GM15510 (cell line): Measurements from ENCODE around the gene ZNF778.
A peak's percentile ranks its signal among the peaks of the same experiment; 100 is the strongest.

Experiments
- POLR2A ChIP-seq: IDR thresholded peaks from 3 replicates; pipeline ENCODE4 v1.6.1; 2011; ENCODE audit warnings: borderline replicate concordance; ENCODE audit not compliant: insufficient read length; ENCODE audit errors: extremely low read depth

ZNF778 gene

GRCh38 chr16:89221604-89222003 lies 4.1 kb downstream of the ZNF778 start:
- TF ChIP-seq POLR2A = no peak

DNA sequence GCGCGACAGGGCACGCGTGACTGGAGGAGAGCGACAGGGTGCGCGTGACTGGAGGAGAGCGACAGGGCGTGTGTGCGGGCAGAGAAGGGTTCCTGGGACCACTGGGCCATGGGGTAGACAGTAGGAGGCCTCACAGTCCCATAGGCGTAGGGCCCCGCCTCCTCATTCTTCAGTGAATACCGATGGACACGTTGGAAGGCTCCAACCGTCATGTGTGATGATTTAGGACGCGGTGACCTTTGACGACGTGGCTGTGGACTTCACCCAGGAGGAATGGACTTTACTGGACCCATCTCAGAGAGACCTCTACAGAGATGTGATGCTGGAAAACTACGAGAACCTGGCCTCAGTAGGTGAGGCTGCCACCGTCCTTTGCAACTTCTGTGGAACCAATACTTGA lies 5.4 kb downstream of the ZNF778 start:
- no peak for TF ChIP-seq POLR2A

GRCh38 chr16:89224665-89225064 lies 7.2 kb downstream of the ZNF778 start:
- no peak for TF ChIP-seq POLR2A

DNA sequence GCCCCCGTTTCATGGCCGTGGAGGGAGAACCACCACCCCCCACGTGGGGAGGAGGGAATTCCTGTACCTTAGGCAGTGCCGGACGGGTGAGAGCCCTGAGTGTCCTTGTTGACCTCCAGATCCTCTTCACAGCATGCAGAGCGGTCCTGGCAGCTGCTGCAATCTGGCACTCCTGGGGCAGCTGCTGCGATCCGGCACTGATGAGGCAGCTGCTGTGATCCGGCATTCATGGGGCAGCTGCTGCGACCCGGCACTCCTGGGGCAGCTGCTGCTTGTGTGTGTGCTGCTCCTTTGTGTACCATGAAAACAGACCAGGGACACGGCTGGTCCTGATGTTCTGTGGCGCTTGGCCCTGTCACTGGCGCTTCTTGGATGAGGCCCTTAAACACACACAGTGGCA lies 12.8 kb downstream of the ZNF778 start:
- no peak for TF ChIP-seq POLR2A

- no peak for TF ChIP-seq POLR2A
Measured at GRCh38 chr16:89232107-89232506, 14.6 kb downstream of the ZNF778 start.

DNA sequence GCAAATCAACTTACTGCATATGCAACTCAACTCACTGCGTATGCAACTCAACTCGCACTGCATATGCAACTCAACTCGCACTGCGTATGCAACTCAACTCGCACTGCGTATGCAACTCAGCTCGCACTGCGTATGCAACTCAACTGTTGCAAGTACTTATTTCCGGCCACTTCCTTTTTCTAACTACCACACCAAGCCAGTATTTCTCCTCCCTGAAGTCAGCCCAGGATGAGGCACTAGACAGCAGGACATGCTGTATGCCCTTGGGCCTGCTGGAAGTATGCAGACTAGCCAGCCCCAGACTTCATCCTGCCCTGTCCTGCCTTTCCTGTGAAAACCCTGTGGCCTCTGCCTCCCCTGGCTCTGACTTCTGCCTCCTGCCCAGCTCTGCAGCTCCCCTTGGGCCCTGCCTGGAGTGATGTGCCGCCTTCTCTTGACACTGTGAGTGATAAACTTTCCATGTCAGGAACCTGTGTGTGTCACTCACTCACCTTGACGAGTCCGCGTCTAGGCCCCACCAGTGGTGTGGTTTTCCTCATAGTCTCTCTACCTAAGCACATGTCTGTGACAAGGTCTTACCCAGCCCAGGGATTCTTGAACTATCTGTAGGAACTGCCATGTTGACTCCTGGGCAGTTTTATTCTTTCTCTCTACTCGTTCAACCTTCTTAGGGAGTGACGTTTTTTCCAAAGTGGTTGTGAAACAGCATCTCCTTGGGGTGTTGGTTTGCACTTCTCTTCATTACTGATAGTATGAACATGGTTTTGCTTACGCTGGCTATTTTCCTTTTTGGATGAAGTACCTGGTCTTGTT lies 16.4 kb downstream of the ZNF778 start:
- TF ChIP-seq POLR2A = no peak

GRCh38 chr16:89237733-89238132 lies 20.2 kb downstream of the ZNF778 start:
- TF ChIP-seq POLR2A = no peak

DNA sequence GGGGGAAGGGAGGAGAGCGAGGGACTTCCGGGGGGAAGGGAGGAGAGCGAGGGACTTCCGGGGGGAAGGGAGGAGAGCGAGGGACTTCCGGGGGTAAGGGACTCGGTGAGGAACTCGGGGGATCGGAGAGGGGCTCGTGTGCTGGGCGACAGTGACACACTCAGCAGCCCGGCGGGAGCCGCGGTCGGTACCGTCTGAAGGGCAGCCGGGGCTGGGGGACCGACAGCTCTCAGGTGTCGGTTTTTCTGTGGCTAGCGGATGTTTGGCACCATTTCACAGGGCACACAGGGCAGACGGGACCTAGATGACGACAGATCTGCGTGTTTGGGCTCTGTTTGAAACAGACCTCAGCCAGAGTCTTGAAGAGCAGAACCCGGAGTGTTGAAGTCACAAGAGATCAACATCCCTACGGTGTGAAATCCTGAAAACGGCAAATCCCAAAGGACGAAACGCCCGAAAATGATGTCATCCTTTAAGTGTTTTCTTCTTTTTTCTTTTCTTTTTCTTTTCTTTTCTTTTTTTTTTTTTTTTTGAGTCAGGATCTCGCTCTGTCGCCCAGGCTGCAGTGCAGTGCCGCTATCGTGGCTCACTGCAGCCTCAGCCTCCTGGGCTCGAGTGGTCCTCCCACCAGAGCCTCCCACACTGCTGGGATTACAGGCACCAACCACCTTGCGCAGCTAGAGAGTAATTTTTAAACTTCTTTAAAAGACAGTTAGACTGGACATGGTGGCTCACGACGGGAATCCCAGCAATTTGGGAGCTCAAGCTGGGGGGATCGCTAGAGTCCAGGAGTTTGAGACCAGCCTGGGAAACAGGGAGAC lies 23.9 kb downstream of the ZNF778 start:
- peak; percentile 92 for TF ChIP-seq POLR2A

GRCh38 chr16:89242795-89243200 lies 25.3 kb downstream of the ZNF778 start:
- no peak for TF ChIP-seq POLR2A

DNA sequence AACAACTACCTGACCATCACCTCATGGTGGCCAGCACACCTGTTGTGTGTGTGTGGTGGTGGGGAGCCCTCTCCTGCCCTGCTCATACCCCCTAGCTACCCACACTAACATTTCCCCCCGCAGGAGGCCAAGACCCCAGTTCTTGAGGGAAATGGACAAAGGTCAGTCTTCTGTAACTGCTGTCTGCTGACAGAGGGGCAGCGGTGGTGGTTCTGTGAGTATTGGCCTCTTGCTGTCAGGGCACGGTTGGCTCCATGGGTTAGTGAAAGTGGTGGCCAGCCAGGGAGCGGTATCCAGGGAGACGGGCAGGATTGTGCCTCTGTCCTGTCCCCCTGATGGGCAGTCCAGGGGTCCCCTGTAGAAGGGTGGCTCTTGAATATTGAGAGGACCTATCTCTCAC lies 26.2 kb downstream of the ZNF778 start:
- no peak for TF ChIP-seq POLR2A

DNA sequence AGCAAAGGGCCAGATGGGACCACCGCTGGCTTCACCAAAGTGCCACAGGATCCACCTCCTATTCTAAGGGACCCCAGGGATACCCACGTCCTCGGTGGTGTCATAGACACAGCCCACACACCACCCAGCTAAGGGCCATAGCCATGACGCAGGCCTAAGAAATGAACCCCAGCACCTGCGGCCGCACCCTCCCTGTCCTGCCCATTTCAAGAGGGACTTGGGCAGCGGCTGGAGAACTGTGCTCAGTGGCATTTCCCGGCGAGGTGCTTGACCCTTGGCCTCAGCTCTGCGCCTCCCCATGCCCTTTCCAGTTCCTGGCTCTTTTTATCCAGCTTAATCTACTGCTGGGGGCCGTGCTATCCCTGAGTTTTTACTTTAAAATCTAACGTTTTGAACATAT lies 27.3 kb downstream of the ZNF778 start:
- TF ChIP-seq POLR2A = no peak

DNA sequence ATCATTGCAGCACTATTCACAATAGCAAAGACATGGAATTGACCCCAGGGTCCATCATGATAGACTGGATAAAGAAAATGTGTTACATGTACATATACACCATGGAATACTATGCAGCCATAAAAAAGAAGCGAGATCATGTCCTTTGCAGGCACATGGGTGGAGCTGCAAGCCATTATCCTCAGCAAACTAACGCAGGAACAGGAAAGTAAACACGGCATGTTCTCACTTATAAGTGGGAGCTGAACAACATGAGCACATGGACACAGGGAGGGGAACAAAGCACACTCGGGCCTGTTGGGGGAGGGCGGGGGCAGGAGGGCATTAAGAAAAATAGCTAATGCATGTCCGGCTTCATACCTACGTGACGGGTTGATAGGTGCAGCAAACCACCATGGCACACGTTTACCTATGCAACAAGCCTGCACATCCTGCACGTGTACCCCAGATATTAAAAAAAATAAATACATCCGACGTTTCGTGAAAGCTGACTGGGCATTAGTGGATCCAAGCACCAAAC lies 28.9 kb downstream of the ZNF778 start:
- TF ChIP-seq POLR2A = no peak

GRCh38 chr16:89246903-89247733 lies 29.6 kb downstream of the ZNF778 start:
- peak; percentile 45 for TF ChIP-seq POLR2A

DNA sequence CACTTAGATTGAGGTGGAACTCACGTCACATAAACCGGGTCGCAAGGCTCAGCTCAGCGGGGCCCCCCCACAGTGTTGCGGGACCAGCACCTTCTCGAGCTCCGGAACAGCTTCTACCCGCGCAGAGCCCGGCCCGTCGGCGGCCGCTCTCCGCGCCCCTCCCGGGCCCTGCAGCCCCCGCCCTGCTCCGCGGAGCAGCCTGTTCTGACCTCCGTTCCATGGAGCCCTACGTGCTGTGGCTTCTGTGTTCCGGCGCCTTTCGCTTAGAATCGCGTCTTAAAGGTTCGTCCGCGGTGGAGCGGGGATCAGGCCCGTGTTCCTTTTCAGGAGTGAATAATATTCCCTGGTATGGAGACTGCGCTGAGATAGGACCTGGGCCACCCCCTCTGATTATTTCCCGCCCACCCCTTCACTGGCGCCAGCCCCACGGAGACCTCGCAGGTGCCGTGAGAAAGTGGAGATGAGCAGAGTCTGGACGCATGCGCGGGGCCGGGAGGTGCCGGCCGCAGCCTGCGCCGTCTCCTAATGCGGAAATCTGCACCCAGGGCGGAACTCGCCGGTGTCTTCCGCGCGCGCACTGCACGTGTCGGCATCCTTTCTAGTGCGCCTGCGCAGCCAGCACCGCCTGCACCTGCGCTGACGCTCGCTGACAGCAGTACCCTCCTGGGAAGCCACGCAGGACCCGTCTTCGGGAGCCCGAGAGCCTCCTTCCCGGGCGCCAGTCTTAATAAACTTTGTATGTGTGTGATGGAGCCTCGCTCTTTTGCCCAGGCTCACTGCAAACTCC lies 30.9 kb downstream of the ZNF778 start:
- TF ChIP-seq POLR2A = no peak
